HG03571 (cell line): ENCODE data around the gene GPR25.
A peak's percentile ranks its signal among the peaks of the same experiment; 100 is the strongest.

Experiments used
- ATAC-seq: cut with Tn5 transposase; IDR thresholded peaks from one replicate; pipeline ENCODE4 v1.9.1; 2021; ENCODE audit not compliant: unreplicated experiment

GPR25 gene

GRCh38 chr1:200872446-200873115 is at the start of gene GPR25:
Gene GPR25 (plus strand): TSS chr1:200872981. CDS start chr1:200873038, 57 bp downstream.
- ATAC-seq = no peak

- no peak for ATAC-seq
Measured at GRCh38 chr1:200831091-200831490, 41.7 kb upstream of the GPR25 start.

GRCh38 chr1:200834383-200834782 is 38.4 kb upstream of the GPR25 start:
- no peak for ATAC-seq

- ATAC-seq = no peak
Measured at GRCh38 chr1:200836213-200836612, 36.6 kb upstream of the GPR25 start.

GRCh38 chr1:200837931-200838571 is 34.7 kb upstream of the GPR25 start:
- no peak for ATAC-seq

GRCh38 chr1:200838676-200839445 is 33.9 kb upstream of the GPR25 start:
- ATAC-seq = no peak

GRCh38 chr1:200845360-200845759 is 27.4 kb upstream of the GPR25 start:
- no peak for ATAC-seq

- ATAC-seq = no peak
Measured at GRCh38 chr1:200846398-200846797, 26.4 kb upstream of the GPR25 start.

GRCh38 chr1:200849430-200849829 is 23.4 kb upstream of the GPR25 start:
- no peak for ATAC-seq

GRCh38 chr1:200850554-200850953 is 22.2 kb upstream of the GPR25 start:
- no peak for ATAC-seq

GRCh38 chr1:200856716-200857357 is 15.9 kb upstream of the GPR25 start:
- no peak for ATAC-seq

- ATAC-seq = no peak
Measured at GRCh38 chr1:200857804-200858203, 15.0 kb upstream of the GPR25 start.

GRCh38 chr1:200861937-200862647 is 10.7 kb upstream of the GPR25 start:
- no peak for ATAC-seq

- no peak for ATAC-seq
Measured at GRCh38 chr1:200862713-200863415, 9.9 kb upstream of the GPR25 start.

GRCh38 chr1:200866116-200866515 is 6.7 kb upstream of the GPR25 start:
- ATAC-seq = no peak

- peak; percentile 83 for ATAC-seq
Measured at GRCh38 chr1:200866521-200866920, 6.3 kb upstream of the GPR25 start.

GRCh38 chr1:200867018-200867811 is 5.6 kb upstream of the GPR25 start:
- ATAC-seq = no peak

GRCh38 chr1:200869376-200869752 is 3.4 kb upstream of the GPR25 start:
- ATAC-seq = no peak

- peak; percentile 50 for ATAC-seq
Measured at GRCh38 chr1:200869753-200870391, 2.9 kb upstream of the GPR25 start.
